Measurements from ENCODE around the gene SLC26A1. TPM values are rescaled to one million over a fixed set of nuclear protein-coding genes. Genes with fewer than 3 reads are reported as not detected.

The SLC26A1 gene
- total and polyA plus RNA-seq, 2 of the 13 experiments (the other 11 are each of a cell fraction or from before 2014, with no cell fraction given): 5.4 to 22.9 TPM

GRCh38 chr4:986879-987623 is 6.2 kb downstream of the SLC26A1 start, which contains the start of gene IDUA (continued):
- TF ChIP-seq ZNF318 (CRISPR knock-in tag; IDR thresholded peaks at IDR 0.05): peak; percentile 58; the same call in 1 of the 2 replicates
- no peak for TF ChIP-seq ZNF644 (CRISPR knock-in tag; IDR thresholded peaks at IDR 0.05; ENCODE audit: low read depth)
- TF ChIP-seq ZNF292 (CRISPR knock-in tag; IDR thresholded peaks at IDR 0.05; ENCODE audit: borderline replicate concordance, low read depth): no peak
- TF ChIP-seq RERE (CRISPR knock-in tag; IDR thresholded peaks at IDR 0.05; ENCODE audit: low read depth): no peak
- peak; percentile 68 for TF ChIP-seq ZNF781 (CRISPR knock-in tag; IDR thresholded peaks at IDR 0.05; ENCODE audit: borderline replicate concordance, not compliant biosample characterization)
- TF ChIP-seq ZNF362 (CRISPR knock-in tag; IDR thresholded peaks at IDR 0.05; ENCODE audit: borderline replicate concordance): 0 out of 2 replicates have a peak, but pooled peaks have one; percentile 36
- peak; percentile 42 for TF ChIP-seq RBM39 (IDR thresholded peaks at IDR 0.05; ENCODE audit: low read depth, low read length, poor library complexity, severe bottlenecking)
- no peak for TF ChIP-seq FOXJ3 (CRISPR knock-in tag; IDR thresholded peaks at IDR 0.05; ENCODE audit: borderline replicate concordance)

Data from HepG2 (cell line).